Measurements from ENCODE around the gene CIITA.

- no peak for TF ChIP-seq POLR2A (IDR thresholded peaks at IDR 0.05)
- TF ChIP-seq CTCF (IDR thresholded peaks at IDR 0.05): no peak
These were observed 507 bp downstream of the CIITA start for GRCh38 chr16:10877472-10877946.

Measured in Peyer's patch (tissue), 4 donors.